Measurements from ENCODE around the gene PCDH9. TPM values are rescaled to one million over a fixed set of nuclear protein-coding genes. Genes with fewer than 3 reads are reported as not detected.

The PCDH9 gene
- polyA plus RNA-seq, 1 experiment, result 3.3 TPM

DNA sequence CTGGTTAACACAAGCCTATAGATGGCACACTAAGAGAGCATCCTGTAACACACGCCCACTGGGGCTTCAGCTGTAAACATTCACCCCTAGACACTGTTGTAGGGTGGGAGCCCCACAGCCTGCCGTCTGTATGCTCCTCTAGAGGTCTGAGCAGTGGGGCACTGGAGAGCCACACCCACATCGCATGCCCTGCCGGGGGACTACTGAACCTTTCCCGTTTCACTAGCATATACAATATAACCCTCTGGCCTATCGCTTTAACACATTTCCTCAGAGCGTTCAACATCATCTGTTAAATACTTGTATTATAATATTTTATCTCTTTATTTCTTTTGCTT, 73.4 kb downstream of the PCDH9 start:
- TF ChIP-seq, protein P1, sequence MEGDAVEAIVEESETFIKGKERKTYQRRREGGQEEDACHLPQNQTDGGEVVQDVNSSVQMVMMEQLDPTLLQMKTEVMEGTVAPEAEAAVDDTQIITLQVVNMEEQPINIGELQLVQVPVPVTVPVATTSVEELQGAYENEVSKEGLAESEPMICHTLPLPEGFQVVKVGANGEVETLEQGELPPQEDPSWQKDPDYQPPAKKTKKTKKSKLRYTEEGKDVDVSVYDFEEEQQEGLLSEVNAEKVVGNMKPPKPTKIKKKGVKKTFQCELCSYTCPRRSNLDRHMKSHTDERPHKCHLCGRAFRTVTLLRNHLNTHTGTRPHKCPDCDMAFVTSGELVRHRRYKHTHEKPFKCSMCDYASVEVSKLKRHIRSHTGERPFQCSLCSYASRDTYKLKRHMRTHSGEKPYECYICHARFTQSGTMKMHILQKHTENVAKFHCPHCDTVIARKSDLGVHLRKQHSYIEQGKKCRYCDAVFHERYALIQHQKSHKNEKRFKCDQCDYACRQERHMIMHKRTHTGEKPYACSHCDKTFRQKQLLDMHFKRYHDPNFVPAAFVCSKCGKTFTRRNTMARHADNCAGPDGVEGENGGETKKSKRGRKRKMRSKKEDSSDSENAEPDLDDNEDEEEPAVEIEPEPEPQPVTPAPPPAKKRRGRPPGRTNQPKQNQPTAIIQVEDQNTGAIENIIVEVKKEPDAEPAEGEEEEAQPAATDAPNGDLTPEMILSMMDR (IDR thresholded peaks at IDR 0.05; ENCODE audit: low read depth, low read length), result no peak
- no peak for DNase-seq (ENCODE audit: low read depth, low spot score)
- POLR2A ChIA-PET, result no interaction called here
- Histone ChIP-seq H3K9me3 (ENCODE audit: control insufficient read depth, insufficient read depth, low read length) (no peaks in the 10 kb centered on the region; the same call in 1 of the 2 replicates), H3K4me3 (ENCODE audit: low read depth, low read length) (no peak overlapping the region), H3K27me3 (ENCODE audit: control insufficient read depth, insufficient read depth, low read length) (no peaks in the 10 kb centered on the region), H3K27ac (ENCODE audit: low read depth, low read length) (no peak overlapping the region)
- CTCF ChIA-PET, result no interaction called here

DNA sequence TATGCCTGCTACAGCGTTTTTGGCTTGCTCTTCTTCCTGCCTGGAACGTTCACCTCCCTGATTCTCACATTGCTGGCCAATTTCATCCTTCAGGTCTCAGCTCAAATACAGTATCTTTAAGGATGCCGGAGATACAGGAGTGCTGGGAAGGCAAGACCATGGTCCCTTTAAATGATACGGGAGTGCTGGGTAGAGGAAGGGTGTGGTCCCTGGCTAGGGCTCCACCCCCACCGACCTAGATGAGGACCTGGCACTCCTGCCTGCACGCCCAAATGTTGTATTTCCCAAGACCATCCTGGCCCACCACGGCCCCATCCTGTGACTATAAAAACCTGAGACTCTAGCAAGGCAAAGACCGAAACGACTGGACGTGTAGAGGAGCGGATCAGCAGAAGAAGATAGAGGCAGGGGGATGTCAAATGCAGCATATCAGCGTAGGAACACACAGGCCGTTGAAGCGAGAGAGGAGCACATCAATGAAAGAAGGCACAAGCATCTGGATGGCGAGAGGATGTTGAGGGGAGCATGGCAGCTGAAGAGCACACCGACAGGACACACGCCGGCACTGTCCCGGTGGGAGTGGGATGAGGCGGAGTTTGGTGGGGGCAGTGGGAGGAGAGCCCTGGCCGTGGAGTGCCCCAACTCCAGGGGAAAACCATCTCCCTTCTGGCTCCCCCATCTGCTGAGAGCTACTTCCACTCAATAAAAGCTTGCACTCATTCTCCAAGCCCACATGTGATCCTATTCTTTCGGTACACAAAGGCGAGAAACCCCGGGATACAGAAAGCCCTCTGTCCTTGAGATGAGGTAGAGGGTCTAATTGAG, 74.0 kb downstream of the PCDH9 start:
- CTCF ChIA-PET, result no interaction called here
- POLR2A ChIA-PET, result no interaction called here
- Histone ChIP-seq H3K27me3 (ENCODE audit: control insufficient read depth, insufficient read depth, low read length) (no peaks in the 10 kb centered on the region), H3K4me3 (ENCODE audit: low read depth, low read length) (no peak overlapping the region), H3K27ac (ENCODE audit: low read depth, low read length) (no peak overlapping the region), H3K9me3 (ENCODE audit: control insufficient read depth, insufficient read depth, low read length) (no peaks in the 10 kb centered on the region; the same call in 1 of the 2 replicates)
- TF ChIP-seq, protein P1 (IDR thresholded peaks at IDR 0.05; ENCODE audit: low read depth, low read length), result no peak
- no peak for DNase-seq (ENCODE audit: low read depth, low spot score)

GRCh38 chr13:67152085-67152484, 78.1 kb downstream of the PCDH9 start:
- no peak for DNase-seq (ENCODE audit: low read depth, low spot score)
- TF ChIP-seq, protein P1 (IDR thresholded peaks at IDR 0.05; ENCODE audit: low read depth, low read length), result no peak
- Histone ChIP-seq H3K27me3 (ENCODE audit: control insufficient read depth, insufficient read depth, low read length) (no peaks in the 10 kb centered on the region), H3K4me3 (ENCODE audit: low read depth, low read length) (no peak overlapping the region), H3K9me3 (ENCODE audit: control insufficient read depth, insufficient read depth, low read length) (no peaks in the 10 kb centered on the region; the same call in 1 of the 2 replicates), H3K27ac (ENCODE audit: low read depth, low read length) (no peak overlapping the region)
- POLR2A ChIA-PET, result no interaction called here
- CTCF ChIA-PET, result no interaction called here

- H3K9me3 ChIP-seq (ENCODE audit: control insufficient read depth, insufficient read depth, low read length), result no peaks in the 10 kb centered on the region; the same call in 1 of the 2 replicates
- H3K27ac ChIP-seq (ENCODE audit: low read depth, low read length), result no peak overlapping the region
- POLR2A ChIA-PET, result no interaction called here
- no peak for DNase-seq (ENCODE audit: low read depth, low spot score)
- CTCF ChIA-PET, result no interaction called here
- H3K27me3 ChIP-seq (ENCODE audit: control insufficient read depth, insufficient read depth, low read length), result no peaks in the 10 kb centered on the region
- TF ChIP-seq, protein P1 (IDR thresholded peaks at IDR 0.05; ENCODE audit: low read depth, low read length), result no peak
- H3K4me3 ChIP-seq (ENCODE audit: low read depth, low read length), result no peak overlapping the region
Observed at GRCh38 chr13:67151652-67152051, 78.5 kb downstream of the PCDH9 start.

GRCh38 chr13:67150608-67151007, 79.5 kb downstream of the PCDH9 start:
- H3K27me3 ChIP-seq (ENCODE audit: control insufficient read depth, insufficient read depth, low read length), result no peaks in the 10 kb centered on the region
- DNase-seq (ENCODE audit: low read depth, low spot score), result no peak
- TF ChIP-seq, protein P1 (IDR thresholded peaks at IDR 0.05; ENCODE audit: low read depth, low read length), result no peak
- no peak overlapping the region for H3K27ac ChIP-seq (ENCODE audit: low read depth, low read length)
- CTCF ChIA-PET, result no interaction called here
- no peaks in the 10 kb centered on the region for H3K9me3 ChIP-seq (ENCODE audit: control insufficient read depth, insufficient read depth, low read length)
- POLR2A ChIA-PET, result no interaction called here
- H3K4me3 ChIP-seq (ENCODE audit: low read depth, low read length), result no peak overlapping the region

All from AG04450 (cell line).